ENCODE data around the gene HMHB1.
"Not testable (repeated sequence)": the region's sequence is repeated elsewhere in the genome, so short reads cannot be mapped to it uniquely, and the experiment has no call there.

Gene HMHB1

DNA sequence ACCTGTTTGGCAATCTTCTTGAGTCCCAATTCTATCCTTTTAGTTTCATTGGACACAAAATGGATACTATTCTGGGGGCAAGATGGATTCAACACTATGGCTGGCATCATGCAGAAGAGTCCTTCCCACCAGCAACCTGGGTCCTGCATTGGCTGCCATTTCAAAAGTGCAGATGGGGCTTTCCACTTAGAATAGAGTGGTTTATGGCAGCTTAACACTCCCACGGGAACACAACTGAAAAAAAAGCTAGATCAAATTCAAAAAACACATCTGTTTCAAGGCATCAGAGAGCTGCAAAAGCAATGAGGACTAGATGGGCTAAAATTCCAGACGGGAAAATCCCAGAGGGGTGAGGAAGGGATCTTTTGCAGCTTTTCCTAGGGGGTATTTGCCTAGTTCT lies 11.2 kb upstream of the HMHB1 start:
- intact Hi-C loops (cut with DNase I), result no loop called here
- peak in 1 of 10 donors; percentile 70 for DNase-seq

DNA sequence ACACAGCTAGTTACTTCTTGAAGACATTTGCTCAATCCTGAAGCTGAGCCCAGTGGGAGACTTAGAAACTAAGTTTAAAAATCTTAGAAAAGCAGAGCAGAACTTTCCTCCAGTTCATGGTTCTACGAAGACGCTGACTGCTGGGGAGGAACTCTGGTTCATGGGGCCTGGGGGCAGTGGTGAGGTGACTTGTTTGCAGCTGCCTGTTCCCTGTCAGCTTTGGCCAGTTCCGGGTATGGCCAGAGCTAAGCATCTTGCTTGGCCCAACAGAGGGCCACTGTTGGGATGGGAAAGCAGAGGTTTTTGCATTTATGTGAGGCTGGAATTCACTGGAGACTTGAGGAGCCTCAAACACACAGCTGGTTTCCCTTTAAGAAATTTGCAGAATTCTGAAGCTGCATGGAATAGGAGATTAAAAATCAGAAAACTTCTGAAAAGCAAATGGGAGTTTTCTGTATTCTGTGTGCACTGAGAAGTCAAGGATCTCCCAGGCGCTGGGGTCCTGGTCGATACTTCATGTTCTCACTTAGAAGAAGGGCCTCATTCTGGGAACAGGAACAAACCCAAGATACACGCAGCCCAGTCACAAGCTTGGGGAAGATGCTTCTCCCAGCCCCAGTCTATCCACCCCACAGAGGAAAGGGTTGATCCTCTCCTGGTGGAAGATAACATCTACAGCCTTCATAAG lies 10.6 kb upstream of the HMHB1 start:
- intact Hi-C loops (cut with DNase I), result no loop called here

GRCh38 chr5:143805861-143806260 lies 6.1 kb upstream of the HMHB1 start:
- DNase-seq, result no peak
- intact Hi-C loops (cut with DNase I), result no loop called here

More for the DNA sequence above, 10.6 kb upstream of the HMHB1 start:
- DNase-seq, result no peak

GRCh38 chr5:143806579-143806978 lies 5.4 kb upstream of the HMHB1 start:
- intact Hi-C loops (cut with DNase I), result no loop called here
- DNase-seq, result no peak

DNA sequence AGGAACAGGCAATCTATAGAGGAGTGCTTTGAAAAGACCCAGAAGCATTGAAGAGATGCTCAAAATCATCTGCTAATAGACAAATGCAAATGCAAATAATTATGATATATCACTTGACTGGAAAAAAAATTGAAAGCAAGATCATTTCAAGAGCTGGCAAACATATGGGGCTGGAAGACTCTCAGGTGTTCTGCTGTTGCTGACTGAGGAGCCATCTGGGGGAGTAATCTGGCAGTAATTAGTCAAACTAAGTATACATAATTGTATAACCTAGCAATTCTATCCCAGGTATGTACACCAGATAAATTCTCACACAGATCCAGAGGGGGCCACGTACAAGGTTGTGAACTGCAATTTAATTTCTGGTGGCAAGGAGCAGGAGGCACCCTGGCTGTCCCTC lies 4.6 kb upstream of the HMHB1 start:
- no peak for DNase-seq

GRCh38 chr5:143816370-143816769 lies 4.4 kb downstream of the HMHB1 start:
- intact Hi-C loops (cut with DNase I); DNase-seq: not testable (repeated sequence)

More for the DNA sequence above, 4.6 kb upstream of the HMHB1 start:
- intact Hi-C loops (cut with DNase I), result no loop called here

DNA sequence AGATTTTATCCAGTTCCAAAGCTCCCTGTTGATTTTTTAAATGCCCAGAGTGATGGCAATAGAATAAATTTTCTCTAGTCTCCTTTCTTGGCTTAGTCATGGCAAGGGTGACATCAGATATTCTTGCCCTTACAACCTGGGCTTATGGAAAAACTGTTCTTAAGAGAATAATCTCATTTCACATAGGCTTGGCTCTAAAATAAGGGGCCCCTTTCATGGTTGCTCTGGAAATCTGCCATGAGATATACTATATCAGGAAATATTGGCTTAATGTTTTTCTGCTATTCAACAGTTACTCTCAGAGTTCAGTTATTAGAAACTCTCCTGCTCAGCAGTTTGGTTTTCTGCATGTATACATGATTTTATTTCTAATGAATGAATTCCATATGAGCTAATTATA lies 7.8 kb downstream of the HMHB1 start:
- DNase-seq, result no peak
- intact Hi-C loops (cut with DNase I), result loop anchor here (10.0 kb wide), 2 partner anchors 325 to 715 kb away; no protein-coding TSS in a partner anchor

DNA sequence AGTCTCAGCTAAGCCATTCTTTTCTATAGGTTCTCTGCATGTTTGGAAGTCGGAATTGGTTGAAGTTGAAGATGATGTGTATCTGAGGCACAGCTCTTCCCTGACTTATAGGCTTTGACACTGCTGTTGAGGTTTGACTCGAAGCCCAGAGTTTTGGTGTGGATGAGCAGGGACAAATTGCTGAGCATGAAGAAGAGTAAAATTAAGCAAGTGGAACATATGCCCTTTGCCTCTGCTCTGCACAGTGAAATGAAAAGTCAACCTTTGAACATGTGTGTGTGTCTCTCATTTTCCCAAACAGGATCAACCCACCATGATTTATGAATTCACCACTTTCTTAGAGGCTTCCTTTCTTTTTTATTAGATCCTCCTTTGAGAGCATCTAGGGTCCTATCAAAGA lies 8.5 kb downstream of the HMHB1 start:
- intact Hi-C loops (cut with DNase I), result loop anchor here (10.0 kb wide), 2 partner anchors 324 to 716 kb away; no protein-coding TSS in a partner anchor
- DNase-seq, result no peak

GRCh38 chr5:143824851-143825720 lies 13.1 kb downstream of the HMHB1 start:
- intact Hi-C loops (cut with DNase I), result loop anchor here (2.0 to 10.0 kb wide), 4 partner anchors 320 to 903 kb away; no protein-coding TSS in a partner anchor
- DNase-seq, result peak; percentile 61 to 96 (median 84)

GRCh38 chr5:143826951-143827444 lies 15.0 kb downstream of the HMHB1 start:
- DNase-seq, result no peak
- intact Hi-C loops (cut with DNase I), result loop anchor here (5.0 to 10.0 kb wide), 3 partner anchors 318 to 905 kb away; no protein-coding TSS in a partner anchor

DNA sequence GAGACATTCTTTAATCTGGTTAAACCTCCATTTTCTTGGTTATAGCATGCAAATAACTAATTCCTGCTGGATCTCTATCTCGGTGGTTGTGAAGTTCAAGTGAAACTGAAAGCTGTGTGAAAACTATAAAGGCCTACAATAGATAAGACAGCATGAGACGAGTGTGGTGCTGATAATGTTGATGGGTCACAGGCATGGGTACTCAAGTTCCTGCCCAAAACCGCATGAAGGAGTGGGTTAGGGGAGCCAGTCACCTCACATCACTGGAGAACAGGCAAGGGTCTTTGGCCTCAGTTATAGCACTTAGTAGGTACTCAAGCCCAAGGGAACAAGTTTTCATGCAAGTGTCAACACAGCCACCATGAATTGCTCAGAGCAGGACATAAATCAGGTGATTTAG lies 16.7 kb downstream of the HMHB1 start:
- intact Hi-C loops (cut with DNase I), result loop anchor here (5.0 to 10.0 kb wide), 3 partner anchors 316 to 906 kb away; no protein-coding TSS in a partner anchor
- DNase-seq, result no peak

DNA sequence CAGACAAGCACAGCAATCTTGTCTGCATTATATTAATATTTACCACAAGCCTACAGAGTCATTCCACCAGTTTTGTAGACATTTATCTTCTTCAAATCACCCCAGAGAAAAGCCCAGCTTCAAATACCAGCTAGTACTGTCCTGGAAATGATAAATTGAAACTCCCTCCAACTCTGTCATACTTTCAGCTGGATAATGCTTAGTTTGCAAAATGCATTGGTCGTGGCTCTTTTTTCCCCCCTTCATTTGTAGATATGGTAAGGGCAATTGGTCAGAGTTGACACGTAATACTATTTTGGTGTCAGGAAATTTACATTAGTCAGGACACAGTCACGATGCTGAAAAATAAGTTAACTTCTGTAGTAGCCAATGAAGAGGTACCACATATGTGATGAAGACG lies 21.2 kb downstream of the HMHB1 start:
- intact Hi-C loops (cut with DNase I), result no loop called here
- DNase-seq, result no peak

- no peak for DNase-seq
- intact Hi-C loops (cut with DNase I), result no loop called here
These were observed 23.3 kb downstream of the HMHB1 start for GRCh38 chr5:143835251-143835650.

- DNase-seq, result no peak
These were observed 24.3 kb downstream of the HMHB1 start for GRCh38 chr5:143836161-143836725.

DNA sequence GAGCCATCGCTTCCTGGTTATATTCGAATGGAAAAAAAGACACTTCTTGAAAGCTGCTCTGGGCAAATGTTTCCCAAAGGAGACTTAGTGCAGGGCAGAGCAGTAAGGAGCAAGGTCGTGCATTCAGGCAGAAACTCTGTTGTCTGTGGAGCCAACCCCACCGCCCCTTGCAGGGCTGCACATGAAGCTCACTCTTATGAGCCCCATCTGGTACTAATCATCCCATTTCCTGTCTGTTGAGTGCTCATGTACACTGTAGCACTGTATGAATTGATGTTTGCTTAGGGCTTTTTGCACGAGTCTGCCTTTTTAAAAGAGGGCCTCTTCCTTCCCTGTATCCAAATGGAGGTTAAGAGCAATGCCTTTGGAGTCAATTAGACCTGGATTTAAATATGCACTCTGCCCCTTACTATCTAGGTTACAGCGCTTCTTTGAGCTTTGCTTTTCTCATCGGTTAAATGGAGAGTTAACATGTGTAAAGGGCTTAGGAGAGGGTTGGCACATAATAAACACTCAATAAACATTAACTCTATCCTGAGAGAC lies 25.4 kb downstream of the HMHB1 start:
- intact Hi-C loops (cut with DNase I), result no loop called here
- no peak for DNase-seq

More at GRCh38 chr5:143836161-143836725, 24.3 kb downstream of the HMHB1 start:
- intact Hi-C loops (cut with DNase I), result no loop called here

- intact Hi-C loops (cut with DNase I), result no loop called here
- no peak for DNase-seq
These were observed 29.5 kb downstream of the HMHB1 start for GRCh38 chr5:143841446-143841845.

DNA sequence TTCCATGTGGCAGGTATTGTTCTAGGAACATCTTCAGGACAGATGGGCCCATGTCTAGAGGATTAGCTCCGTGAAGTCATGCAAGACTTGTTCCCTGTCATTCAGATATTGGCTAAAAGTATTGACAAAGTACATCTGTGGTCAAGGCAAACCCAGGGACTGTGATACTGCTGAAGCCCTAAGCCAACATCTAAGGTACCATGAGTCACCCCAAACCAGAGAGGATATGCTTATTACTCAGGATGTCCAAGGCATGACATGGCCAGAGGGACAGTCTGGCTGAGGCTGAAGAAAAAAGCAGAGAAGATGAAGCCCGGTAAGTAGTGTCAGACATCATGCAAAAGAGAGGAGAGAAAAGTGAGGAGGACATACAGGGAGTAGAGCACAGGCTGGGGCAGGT lies 31.0 kb downstream of the HMHB1 start:
- intact Hi-C loops (cut with DNase I), result no loop called here
- DNase-seq, result no peak

DNA sequence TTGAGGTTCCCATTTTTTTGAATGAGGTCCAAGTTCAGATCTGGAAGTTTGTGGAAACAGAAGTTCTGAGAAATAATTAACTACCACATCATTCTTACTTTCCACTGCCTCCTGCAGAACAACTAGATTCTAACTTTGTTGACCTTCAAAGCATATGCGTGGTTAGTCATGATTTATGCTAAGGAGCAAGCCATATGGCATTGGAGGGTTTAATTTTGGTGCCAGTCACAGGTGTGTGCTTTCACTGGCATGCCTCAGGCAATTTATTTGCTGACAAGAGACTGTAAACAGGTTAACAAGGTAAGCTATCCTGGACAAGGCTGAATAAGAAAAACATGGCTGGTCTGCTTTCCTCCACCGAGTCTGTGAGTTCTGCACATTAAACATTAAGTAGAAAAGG lies 31.5 kb downstream of the HMHB1 start:
- intact Hi-C loops (cut with DNase I), result no loop called here
- no peak for DNase-seq

GRCh38 chr5:143850050-143850683 lies 38.2 kb downstream of the HMHB1 start:
- intact Hi-C loops (cut with DNase I), result no loop called here
- no peak for DNase-seq

- no peak for DNase-seq
- intact Hi-C loops (cut with DNase I), result no loop called here
These were observed 39.4 kb downstream of the HMHB1 start for GRCh38 chr5:143851383-143851782.

Data from posterior cingulate gyrus (tissue), 11 donors.